ENCODE measurements around the gene FAM227B.

Gene FAM227B

GRCh38 chr15:49435174-49435573 lies 185.4 kb downstream of the FAM227B start:
- no peaks in the 10 kb centered on the region for H3K27me3 ChIP-seq (replicated peaks; ENCODE audit: control insufficient read depth, insufficient read depth, low read length)
- H3K4me3 ChIP-seq (replicated peaks; ENCODE audit: low read depth, low read length) = no peak overlapping the region
- no peak for TF ChIP-seq CTCF (IDR thresholded peaks at IDR 0.05; ENCODE audit: insufficient read depth, low read length, poor library complexity, severe bottlenecking)
- no peaks in the 10 kb centered on the region for H3K36me3 ChIP-seq (ENCODE audit: control insufficient read depth, insufficient read depth, low read length)
- DNase-seq (ENCODE audit: extremely low read depth, insufficient read length) = no peak

- no peak for TF ChIP-seq CTCF (IDR thresholded peaks at IDR 0.05; ENCODE audit: insufficient read depth, low read length, poor library complexity, severe bottlenecking)
- Histone ChIP-seq H3K27me3 (replicated peaks; ENCODE audit: control insufficient read depth, insufficient read depth, low read length) (no peaks in the 10 kb centered on the region), H3K36me3 (ENCODE audit: control insufficient read depth, insufficient read depth, low read length) (no peaks in the 10 kb centered on the region), H3K4me3 (replicated peaks; ENCODE audit: low read depth, low read length) (no peak overlapping the region)
- no peak for DNase-seq (ENCODE audit: extremely low read depth, insufficient read length)
These were observed 190.6 kb downstream of the FAM227B start for GRCh38 chr15:49430046-49430445.

- TF ChIP-seq CTCF (IDR thresholded peaks at IDR 0.05; ENCODE audit: insufficient read depth, low read length, poor library complexity, severe bottlenecking) = no peak
- no peak for DNase-seq (ENCODE audit: extremely low read depth, insufficient read length)
- H3K4me3 ChIP-seq (replicated peaks; ENCODE audit: low read depth, low read length) = no peak overlapping the region
- no peaks in the 10 kb centered on the region for H3K27me3 ChIP-seq (replicated peaks; ENCODE audit: control insufficient read depth, insufficient read depth, low read length)
- no peaks in the 10 kb centered on the region for H3K36me3 ChIP-seq (ENCODE audit: control insufficient read depth, insufficient read depth, low read length)
These were observed 192.1 kb downstream of the FAM227B start for GRCh38 chr15:49428409-49429095.

GRCh38 chr15:49427372-49427771 lies 193.2 kb downstream of the FAM227B start:
- no peaks in the 10 kb centered on the region for H3K36me3 ChIP-seq (ENCODE audit: control insufficient read depth, insufficient read depth, low read length)
- no peak for DNase-seq (ENCODE audit: extremely low read depth, insufficient read length)
- H3K27me3 ChIP-seq (replicated peaks; ENCODE audit: control insufficient read depth, insufficient read depth, low read length) = no peaks in the 10 kb centered on the region
- TF ChIP-seq CTCF (IDR thresholded peaks at IDR 0.05; ENCODE audit: insufficient read depth, low read length, poor library complexity, severe bottlenecking) = no peak
- no peak overlapping the region for H3K4me3 ChIP-seq (replicated peaks; ENCODE audit: low read depth, low read length)

GRCh38 chr15:49424954-49425353 lies 195.7 kb downstream of the FAM227B start:
- TF ChIP-seq CTCF (IDR thresholded peaks at IDR 0.05; ENCODE audit: insufficient read depth, low read length, poor library complexity, severe bottlenecking) = no peak
- Histone ChIP-seq H3K27me3 (replicated peaks; ENCODE audit: control insufficient read depth, insufficient read depth, low read length) (no peaks in the 10 kb centered on the region), H3K36me3 (ENCODE audit: control insufficient read depth, insufficient read depth, low read length) (no peaks in the 10 kb centered on the region), H3K4me3 (replicated peaks; ENCODE audit: low read depth, low read length) (no peak overlapping the region)
- DNase-seq (ENCODE audit: extremely low read depth, insufficient read length) = no peak

Measured in GM06990 (cell line).